GM21381 (cell line): ENCODE results near the gene CBLN3.
A peak's percentile ranks its signal among the peaks of the same experiment; 100 is the strongest.
"Not testable (repeated sequence)": the region's sequence is repeated elsewhere in the genome, so short reads cannot be mapped to it uniquely, and the experiment has no call there.

ENCODE experiments used
- ATAC-seq: cut with Tn5 transposase; IDR thresholded peaks from one replicate; pipeline ENCODE4 v1.9.1; 2021; ENCODE audit warnings: mild to moderate bottlenecking, moderate library complexity; ENCODE audit not compliant: unreplicated experiment

Gene CBLN3

DNA sequence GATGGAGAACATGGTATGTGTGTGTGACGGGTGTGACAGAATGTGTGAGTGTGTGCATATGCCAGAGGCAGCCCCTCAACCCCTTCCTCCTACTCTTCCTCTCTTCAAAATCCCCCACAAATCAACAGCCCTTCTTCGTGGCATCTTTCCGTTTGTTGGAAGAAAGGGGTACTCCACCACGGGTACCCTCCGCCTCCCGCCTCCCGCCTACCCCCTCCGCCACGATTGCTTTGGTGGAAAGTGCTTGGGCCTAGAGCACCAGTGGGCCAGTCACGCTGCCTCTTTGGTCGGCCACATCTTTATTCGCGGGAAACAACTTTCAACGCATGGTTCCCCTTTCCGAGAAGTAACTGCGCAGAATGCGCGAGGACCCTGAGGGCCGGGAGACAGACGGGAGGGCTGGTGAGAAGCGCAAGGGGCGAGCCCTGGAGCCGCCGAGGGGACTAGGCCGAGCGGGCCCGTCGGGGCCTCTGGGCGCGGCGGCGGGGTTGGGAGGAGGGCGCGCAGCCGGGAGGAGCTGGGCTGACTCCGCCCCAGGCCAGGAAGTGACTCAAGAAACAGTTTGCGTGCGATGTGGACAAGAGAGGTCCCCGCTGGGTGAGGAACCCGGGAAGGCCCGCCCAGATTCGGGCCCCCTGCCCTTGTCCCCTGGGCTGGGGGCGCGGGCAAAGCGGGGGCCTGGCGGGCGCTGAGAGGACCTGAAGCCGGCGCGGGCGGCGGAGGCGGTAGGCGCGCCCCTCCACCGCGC, at the start of gene CBLN3, which contains the start of gene KHNYN:
TSS of gene CBLN3 (minus strand) at position 274 of the 748 bp plus-strand sequence. CDS start 614 bp downstream, outside the sequence.
TSS of gene KHNYN (plus strand) at position 560 of the 748 bp plus-strand sequence. CDS start 777 bp downstream, outside the sequence.
- peak; percentile 88 for ATAC-seq

GRCh38 chr14:24475261-24475660, 45.8 kb upstream of the CBLN3 start:
- no peak for ATAC-seq

- no peak for ATAC-seq
Observed at GRCh38 chr14:24473211-24473610, 43.7 kb upstream of the CBLN3 start.

GRCh38 chr14:24470450-24470849, 41.0 kb upstream of the CBLN3 start:
- ATAC-seq, result not testable (repeated sequence)

GRCh38 chr14:24465805-24466204, 36.3 kb upstream of the CBLN3 start:
- ATAC-seq, result no peak

GRCh38 chr14:24465368-24465767, 35.9 kb upstream of the CBLN3 start:
- ATAC-seq, result no peak

GRCh38 chr14:24463884-24464785, 34.7 kb upstream of the CBLN3 start:
- no peak for ATAC-seq

DNA sequence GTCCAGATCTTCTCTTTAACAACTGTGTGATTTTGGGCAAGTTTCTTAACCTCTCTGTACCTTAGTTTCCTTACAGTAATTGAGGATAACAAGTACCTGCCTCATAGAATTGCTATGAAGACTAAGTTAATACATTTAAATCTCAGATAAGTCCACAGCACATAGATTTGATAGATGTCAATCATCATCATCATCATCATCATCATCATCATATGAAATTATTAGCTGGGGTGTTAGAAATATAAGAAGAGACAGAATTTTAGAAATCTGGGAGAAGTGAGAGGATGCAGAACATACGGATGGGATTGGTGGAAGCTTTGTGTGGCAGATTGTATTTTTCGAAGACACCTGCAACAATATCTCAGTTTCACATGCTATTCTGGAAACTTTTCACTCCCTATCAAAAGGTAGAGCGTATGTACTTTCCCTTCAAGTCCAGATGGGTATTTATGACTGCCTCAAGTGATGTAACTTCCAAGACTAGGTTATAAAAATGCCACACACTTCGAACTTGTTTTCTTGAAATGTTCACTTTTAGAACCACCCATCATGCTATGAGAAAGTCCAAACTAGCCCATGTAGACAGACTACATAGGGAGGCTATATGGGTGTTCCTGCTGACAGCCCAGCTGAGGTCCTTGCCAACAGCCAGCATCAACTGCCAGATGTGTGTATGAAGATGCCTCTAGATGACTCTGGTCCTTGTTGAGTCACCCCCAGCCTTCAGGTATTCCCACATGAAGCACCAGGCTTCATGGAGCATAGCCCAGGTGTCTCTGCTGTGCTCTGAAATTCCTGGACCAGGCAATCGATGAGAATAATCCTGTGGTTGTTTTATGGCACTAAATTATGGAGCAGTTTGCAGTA, 33.8 kb upstream of the CBLN3 start:
- ATAC-seq, result no peak

DNA sequence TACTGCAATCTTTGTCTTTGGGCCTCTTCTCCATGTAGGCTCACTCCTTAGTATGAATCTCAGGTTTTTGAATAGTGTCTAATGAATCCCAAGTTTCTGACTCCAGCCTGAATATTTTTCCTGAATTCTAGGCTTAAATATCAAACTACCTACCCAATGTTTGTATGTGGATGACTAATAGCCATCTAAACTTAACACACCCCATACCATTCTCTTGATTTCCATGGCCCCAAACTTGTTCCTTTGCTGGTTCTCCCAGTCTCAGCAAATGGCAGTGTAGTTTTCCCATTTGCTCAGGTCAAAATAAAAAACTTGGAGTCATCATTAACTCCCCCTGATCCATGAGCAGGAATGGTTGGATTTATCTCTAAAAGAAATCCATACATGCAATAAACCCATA, 31.9 kb upstream of the CBLN3 start:
- no peak for ATAC-seq

- ATAC-seq, result no peak
Observed at GRCh38 chr14:24459331-24459730, 29.9 kb upstream of the CBLN3 start.

DNA sequence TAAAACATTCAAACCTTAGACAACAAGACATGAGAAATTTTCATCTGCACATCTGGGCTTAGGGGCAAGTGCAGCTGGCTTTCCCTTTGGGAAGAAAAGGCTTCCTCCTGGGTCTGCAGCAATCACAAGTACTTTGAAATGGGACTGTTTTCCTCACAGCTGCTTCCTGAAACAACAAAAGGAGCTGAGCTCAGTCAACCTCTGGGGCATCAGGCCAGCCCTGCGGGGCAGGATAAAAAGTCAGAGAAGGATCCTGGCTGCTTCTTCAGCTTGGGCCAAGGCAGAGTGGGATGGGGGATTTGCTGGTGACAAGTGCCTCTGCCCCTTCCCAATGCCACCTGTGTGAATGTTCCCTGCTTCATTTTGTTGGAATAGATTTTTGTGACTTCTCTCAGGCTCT, 29.3 kb upstream of the CBLN3 start:
- no peak for ATAC-seq

DNA sequence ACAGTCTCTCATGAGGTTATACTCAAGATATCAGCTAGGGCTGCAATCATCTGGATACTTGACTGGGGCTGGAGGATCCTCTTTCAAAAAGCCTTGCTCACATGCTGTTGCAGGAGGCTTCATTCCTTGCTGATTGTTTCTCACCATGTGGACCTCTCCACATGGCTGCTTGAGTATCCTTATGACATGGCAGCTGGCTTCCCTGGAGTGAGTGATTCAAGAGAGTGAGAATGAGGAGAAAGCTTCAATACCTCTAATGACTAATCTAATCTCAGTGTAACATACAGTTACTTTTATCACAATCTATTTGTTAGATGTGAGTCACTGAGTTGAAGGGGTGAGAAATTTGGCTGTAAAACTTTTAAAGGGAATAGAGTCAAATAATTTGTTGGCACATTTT, 27.5 kb upstream of the CBLN3 start:
- no peak for ATAC-seq

GRCh38 chr14:24450828-24451227, 21.4 kb upstream of the CBLN3 start:
- not testable (repeated sequence) for ATAC-seq

GRCh38 chr14:24443053-24443665, 13.7 kb upstream of the CBLN3 start:
- ATAC-seq, result no peak

DNA sequence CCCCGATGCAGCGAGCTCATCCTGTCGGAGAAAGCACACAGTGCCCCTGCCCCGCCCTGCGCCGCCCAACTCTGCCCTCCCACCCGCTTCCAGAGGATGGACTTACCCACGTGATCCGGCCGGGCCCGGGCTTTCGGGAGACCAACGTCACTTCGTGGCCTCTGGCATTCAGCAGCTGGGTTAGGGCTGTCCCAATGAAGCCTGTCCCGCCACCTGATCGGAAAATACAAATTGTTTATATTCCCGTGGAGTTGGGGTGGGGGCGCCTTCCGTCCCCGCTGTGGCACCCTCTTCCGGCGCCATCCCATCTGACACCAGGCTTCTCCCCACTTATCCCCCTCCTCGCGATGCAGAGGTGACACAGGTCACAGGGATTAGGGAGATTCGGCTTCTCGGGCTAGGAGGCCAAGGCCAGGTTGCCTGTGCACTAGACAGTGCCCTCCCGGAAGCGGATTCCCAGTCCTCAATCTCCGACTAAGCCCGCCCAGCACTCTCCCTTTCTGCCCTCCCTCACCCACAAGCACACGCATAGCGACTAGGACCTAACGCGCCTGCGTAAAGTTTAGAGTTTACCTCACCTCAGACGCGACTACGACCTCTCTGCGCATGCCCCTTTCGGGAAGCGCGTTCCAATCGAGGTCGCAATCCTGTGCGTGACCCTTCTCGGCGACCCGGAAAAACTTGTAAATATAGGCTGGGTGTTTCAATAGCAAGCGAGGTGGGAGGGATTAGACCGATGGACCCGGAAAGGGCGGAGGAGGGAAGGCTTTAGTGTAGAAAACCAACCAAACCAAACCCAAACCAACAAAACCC, 13.0 kb upstream of the CBLN3 start, which contains the start of gene SDR39U1:
TSS of gene SDR39U1 (minus strand) at position 537 of the 813 bp plus-strand sequence. CDS start at position 530, 7 bp downstream.
- peak; percentile 89 for ATAC-seq

- no peak for ATAC-seq
Observed at GRCh38 chr14:24441904-24442239, 12.4 kb upstream of the CBLN3 start.

DNA sequence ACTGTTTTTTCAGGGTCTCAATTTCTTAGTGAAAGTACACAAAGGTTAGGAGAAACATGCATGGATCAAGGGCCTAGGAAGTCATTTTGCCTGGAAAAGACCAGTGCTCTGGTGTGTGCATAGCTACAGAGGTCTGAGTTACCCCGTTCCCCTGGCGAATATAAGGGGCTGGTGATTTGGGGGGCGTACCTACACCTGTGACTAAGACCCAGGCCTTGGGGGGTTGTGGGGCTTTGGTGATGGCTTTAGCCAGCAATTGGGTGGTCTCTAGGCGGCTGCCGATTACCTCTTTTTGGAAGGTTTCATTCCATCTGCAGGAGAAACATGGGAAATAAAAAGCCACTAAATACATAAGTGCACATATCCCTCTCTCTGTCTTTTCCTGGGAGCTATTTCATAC, 12.0 kb upstream of the CBLN3 start:
- no peak for ATAC-seq

GRCh38 chr14:24440606-24441399, 11.3 kb upstream of the CBLN3 start:
- ATAC-seq, result no peak
